ENCODE results near the gene S100A8. TPM values are rescaled to one million over a fixed set of nuclear protein-coding genes. Genes with fewer than 3 reads are reported as not detected.

S100A8 gene
- total RNA-seq, 2 donors from 2014 or later = 1.5 to 5.6 TPM

GRCh38 chr1:153431002-153431401 lies 40.1 kb upstream of the S100A8 start:
- Histone ChIP-seq H3K27me3 (replicated peaks; ENCODE audit: insufficient read depth) (no peaks in the 10 kb centered on the region), H3K27ac (no peak overlapping the region), H3K9me3 (no peaks in the 10 kb centered on the region), H3K36me3 (no peaks in the 10 kb centered on the region), H3K4me3 (no peak overlapping the region), H3K4me1 (replicated peaks) (no peaks in the 10 kb centered on the region)
- WGBS = 88% methylated on average over 17 of the region's 17 CpGs
- DNase-seq (ENCODE audit: low spot score) = no peak
- intact Hi-C loops (cut with DNase I) = no loop called here
- no peak for TF ChIP-seq CTCF (IDR thresholded peaks at IDR 0.05)

- Histone ChIP-seq H3K4me3 (no peak overlapping the region), H3K27me3 (replicated peaks; ENCODE audit: insufficient read depth) (no peaks in the 10 kb centered on the region), H3K9me3 (no peaks in the 10 kb centered on the region), H3K4me1 (replicated peaks) (no peaks in the 10 kb centered on the region), H3K36me3 (no peaks in the 10 kb centered on the region), H3K27ac (no peak overlapping the region)
- WGBS = 78% methylated on average over 3 of the region's 3 CpGs
- DNase-seq (ENCODE audit: low spot score) = no peak
- no peak for TF ChIP-seq POLR2AphosphoS5 (IDR thresholded peaks at IDR 0.05)
- no peak for TF ChIP-seq CTCF (IDR thresholded peaks at IDR 0.05)
- no peak for TF ChIP-seq POLR2A (IDR thresholded peaks at IDR 0.05)
- intact Hi-C loops (cut with DNase I) = no loop called here
Observed at GRCh38 chr1:153430561-153430960, 39.7 kb upstream of the S100A8 start.

GRCh38 chr1:153430166-153430553 lies 39.3 kb upstream of the S100A8 start:
- H3K4me1 ChIP-seq (replicated peaks) = no peaks in the 10 kb centered on the region
- no peak for DNase-seq (ENCODE audit: low spot score)

GRCh38 chr1:153429266-153430165 lies 38.6 kb upstream of the S100A8 start:
- no peak for DNase-seq (ENCODE audit: low spot score)
- Histone ChIP-seq H3K36me3 (no peaks in the 10 kb centered on the region), H3K4me3 (no peak overlapping the region), H3K9me3 (no peaks in the 10 kb centered on the region), H3K27me3 (replicated peaks; ENCODE audit: insufficient read depth) (no peaks in the 10 kb centered on the region), H3K27ac (no peak overlapping the region), H3K4me1 (replicated peaks) (no peaks in the 10 kb centered on the region)
- 57% methylated on average over 7 of the region's 7 CpGs for WGBS
- intact Hi-C loops (cut with DNase I) = no loop called here
- TF ChIP-seq POLR2A (IDR thresholded peaks at IDR 0.05) (no peak), CTCF (IDR thresholded peaks at IDR 0.05) (no peak), POLR2AphosphoS5 (IDR thresholded peaks at IDR 0.05) (no peak)

More at GRCh38 chr1:153430166-153430553, 39.3 kb upstream of the S100A8 start:
- Histone ChIP-seq H3K27ac (no peak overlapping the region), H3K4me3 (no peak overlapping the region), H3K36me3 (no peaks in the 10 kb centered on the region), H3K27me3 (replicated peaks; ENCODE audit: insufficient read depth) (no peaks in the 10 kb centered on the region), H3K9me3 (no peaks in the 10 kb centered on the region)
- 95% methylated on average over 2 of the region's 2 CpGs for WGBS
- no peak for TF ChIP-seq CTCF (IDR thresholded peaks at IDR 0.05)
- no peak for TF ChIP-seq POLR2A (IDR thresholded peaks at IDR 0.05)
- intact Hi-C loops (cut with DNase I) = no loop called here

GRCh38 chr1:153428791-153429190 lies 37.9 kb upstream of the S100A8 start:
- H3K27ac ChIP-seq = no peak overlapping the region
- H3K4me3 ChIP-seq = no peak overlapping the region
- DNase-seq (ENCODE audit: low spot score) = no peak
- intact Hi-C loops (cut with DNase I) = no loop called here
- H3K9me3 ChIP-seq = no peaks in the 10 kb centered on the region
- 53% methylated on average over 6 of the region's 6 CpGs for WGBS
- H3K27me3 ChIP-seq (replicated peaks; ENCODE audit: insufficient read depth) = no peaks in the 10 kb centered on the region
- no peaks in the 10 kb centered on the region for H3K36me3 ChIP-seq
- H3K4me1 ChIP-seq (replicated peaks) = no peaks in the 10 kb centered on the region
- no peak for TF ChIP-seq CTCF (IDR thresholded peaks at IDR 0.05)
- TF ChIP-seq POLR2AphosphoS5 (IDR thresholded peaks at IDR 0.05) = no peak
- TF ChIP-seq POLR2A (IDR thresholded peaks at IDR 0.05) = no peak
